HepG2 (cell line): ENCODE results near the gene UNC5B. TPM values are rescaled to one million over a fixed set of nuclear protein-coding genes. Genes with fewer than 3 reads are reported as not detected.

Source experiments
- ATAC-seq: fragments of 200-7000 bp; cut with Tn5 transposase; 3 replicates; pipeline ENCODE4 v1.9.1; 2020; ENCODE audit warnings: mild to moderate bottlenecking, moderate library complexity
- BruUV-seq: library from RNA; stranded (reverse); fragments of 400-500 nt; replicated peaks from 2 replicates; lab custom pipeline; 2021; lab: Mats Ljungman, UMichigan
- CTCF ChIA-PET: fragments of 300-600 bp; formaldehyde crosslinking; extraction: SDS; loops from one replicate; lab custom pipeline; 2021; ENCODE audit warnings: low total read pairs, inconsistent platforms, low intra/inter-chr PET ratio; lab: Yijun Ruan, JAX
- POLR2A ChIA-PET: fragments of 350-600 bp; sonication (Branson Sonifier 250); formaldehyde crosslinking; loops from one replicate; lab custom pipeline; 2020; ENCODE audit warnings: antibody characterized with exemption, inconsistent platforms; lab: Yijun Ruan, JAX
- DNase-seq: peaks from one replicate; pipeline ENCODE4 v3.0.0-alpha.2; 2015; ENCODE audit warnings: low spot score
- FAIRE-seq: peaks from 3 replicates; lab custom pipeline; 2011; peaks lifted over from hg19 to GRCh38; lab: Jason Lieb, UNC
- H2AFZ ChIP-seq: one replicate; pipeline ENCODE4 v1.6.1; 2011; ENCODE audit warnings: low read length, inconsistent platforms
- H3K27ac ChIP-seq: fragments of 300-600 bp; 3 replicates; pipeline ENCODE4 v1.8.0; 2011; ENCODE audit warnings: mixed run types, mild to moderate bottlenecking, mixed read lengths, low read length, inconsistent platforms; ENCODE audit not compliant: insufficient read depth; ENCODE audit errors: extremely low read length
- H3K27me3 ChIP-seq, 2 experiments: fragments of 200-600 bp in 1 of 2; 2 replicates in 1 of 2; 3 replicates in 1 of 2; pipeline versions ENCODE4 v1.6.0 to v1.8.0; 2011; ENCODE audit warnings: low read length in 2 of 2, mild to moderate bottlenecking in 2 of 2, moderate library complexity in 2 of 2, inconsistent platforms in 1 of 2; ENCODE audit not compliant: insufficient read depth in 2 of 2, control insufficient read depth in 1 of 2
- H3K36me3 ChIP-seq, 2 experiments: fragments of 200-600 bp in 1 of 2; replicated peaks in 1 of 2; 2 replicates in 1 of 2; 3 replicates in 1 of 2; pipeline versions ENCODE4 v1.5.1 to v1.8.0; 2011; ENCODE audit warnings: low read length in 2 of 2, inconsistent platforms in 1 of 2; ENCODE audit not compliant: insufficient read depth in 2 of 2, control insufficient read depth in 1 of 2
- H3K4me1 ChIP-seq: 2 replicates; pipeline ENCODE4 v1.5.1; 2012; ENCODE audit warnings: low read length, inconsistent platforms; ENCODE audit not compliant: insufficient read depth
- H3K4me2 ChIP-seq: 2 replicates; pipeline ENCODE4 v1.6.0; 2011; ENCODE audit warnings: low read depth, low read length, inconsistent platforms
- H3K4me3 ChIP-seq, 3 experiments: fragments of 200-600 bp in 1 of 3; sonication (generic), shearing (Covaris generic) in 1 of 3; replicated peaks in 1 of 3; 2 replicates each; pipeline ENCODE4 v1.5.1; 2011 to 2016; ENCODE audit warnings: low read length in 3 of 3, inconsistent platforms in 2 of 3, low read depth in 2 of 3, mild to moderate bottlenecking in 2 of 3, control low read depth in 1 of 3, mixed read lengths in 1 of 3; ENCODE audit not compliant: insufficient read depth in 1 of 3
- H3K79me2 ChIP-seq: one replicate; pipeline ENCODE4 v1.6.1; 2011; ENCODE audit warnings: low read length, inconsistent platforms; ENCODE audit not compliant: insufficient read depth
- H3K9ac ChIP-seq: 2 replicates; pipeline ENCODE4 v1.6.0; 2011; ENCODE audit warnings: mild to moderate bottlenecking, low read depth, low read length, inconsistent platforms; ENCODE audit not compliant: insufficient read depth
- H3K9me3 ChIP-seq: 2 replicates; pipeline ENCODE4 v1.5.1; 2012; ENCODE audit warnings: mild to moderate bottlenecking, low read length
- H4K20me1 ChIP-seq: 2 replicates; pipeline ENCODE4 v1.6.0; 2011; ENCODE audit warnings: inconsistent platforms, mild to moderate bottlenecking, low read length, moderate library complexity; ENCODE audit not compliant: insufficient read depth
- ARID2 ChIP-seq: sonication (generic); formaldehyde crosslinking; IDR thresholded peaks from 2 replicates; pipeline ENCODE4 v1.8.1; 2022; ENCODE audit warnings: mild to moderate bottlenecking, missing genetic modification reagents, borderline replicate concordance
- HIC2 ChIP-seq: sonication (generic); formaldehyde crosslinking; IDR thresholded peaks from 2 replicates; pipeline ENCODE4 v1.9.0; 2022; ENCODE audit warnings: low read depth, missing genetic modification reagents
- HMGXB4 ChIP-seq, 2 experiments: sonication (generic) in 1 of 2; formaldehyde crosslinking in 1 of 2; IDR thresholded peaks; 2 replicates each; pipeline versions ENCODE4 v1.4.0 to v1.6.1; 2018 to 2020; ENCODE audit warnings: missing genetic modification reagents in 2 of 2, borderline replicate concordance in 1 of 2, low read depth in 1 of 2, mild to moderate bottlenecking in 1 of 2, missing biosample characterization in 1 of 2
- MEF2D ChIP-seq: sonication (generic); formaldehyde crosslinking; IDR thresholded peaks from 2 replicates; pipeline ENCODE4 v1.5.1; 2020; ENCODE audit warnings: mild to moderate bottlenecking, missing genetic modification reagents
- MTA3 ChIP-seq: sonication (generic); formaldehyde crosslinking; IDR thresholded peaks from 2 replicates; pipeline ENCODE4 v1.4.0; 2020; ENCODE audit warnings: missing genetic modification reagents
- MTF1 ChIP-seq: sonication (generic); formaldehyde crosslinking; IDR thresholded peaks from 2 replicates; pipeline ENCODE4 v1.5.0; 2020; ENCODE audit warnings: missing genetic modification reagents
- RBM22 ChIP-seq: fragments of 200-400 bp; formaldehyde crosslinking; optimal IDR thresholded peaks from 2 replicates; pipeline ENCODE3; 2017; ENCODE audit warnings: mild to moderate bottlenecking, low read length, moderate library complexity
- REL ChIP-seq: sonication (generic); formaldehyde crosslinking; conservative IDR thresholded peaks from 2 replicates; pipeline ENCODE4 v1.8.0; 2022; ENCODE audit warnings: mild to moderate bottlenecking, missing genetic modification reagents, moderate library complexity
- TBL1XR1 ChIP-seq: fragments of 150-350 bp; IDR thresholded peaks from 2 replicates; pipeline ENCODE4 v1.6.1; 2014; ENCODE audit warnings: borderline replicate concordance, low read length; ENCODE audit not compliant: partially characterized antibody
- TBX2 ChIP-seq: sonication (generic); formaldehyde crosslinking; IDR thresholded peaks from 2 replicates; pipeline ENCODE4 v1.5.0; 2020; ENCODE audit warnings: missing genetic modification reagents, mild to moderate bottlenecking, borderline replicate concordance
- ZMYM2 ChIP-seq: sonication (generic); formaldehyde crosslinking; IDR thresholded peaks from 2 replicates; pipeline ENCODE4 v1.8.0; 2022; ENCODE audit warnings: mild to moderate bottlenecking, missing genetic modification reagents
- ZNF609 ChIP-seq: sonication (generic); formaldehyde crosslinking; IDR thresholded peaks from 2 replicates; pipeline ENCODE4 v1.4.0; 2020; ENCODE audit warnings: mild to moderate bottlenecking, missing genetic modification reagents, borderline replicate concordance
- WGBS: methylation state at CpG from one replicate; pipeline ENCODE4 v1.1.6; 2017; ENCODE audit warnings: low lambda C conversion rate; 5-methylcytosine and 5-hydroxymethylcytosine counted together
- in situ Hi-C: cut with HindIII; loops from 2 replicates; pipeline ENCODE4 v1.10.0; 2017; ENCODE audit warnings: low pct_unique_long_range_greater_than_20kb; ENCODE audit not compliant: extremely low pct_ligation_motif_present
- intact Hi-C: fragments of 100-400 bp; cut with micrococcal nuclease; formaldehyde crosslinking; loops from one replicate; pipeline ENCODE4 v1.10.0; 2022; ENCODE audit not compliant: unreplicated experiment
- polyA plus RNA-seq, 8 experiments: library from polyadenylated mRNA; depleted of rRNA in 3 of 8; stranded (reverse) in 7 of 8; unstranded in 1 of 8; fragments of >200 nt; fragmentation: Illumina TruSeq in 4 of 8; extraction: Trizol in 4 of 8; gene quantifications; 2 replicates each; pipeline versions ENCODE4 v1.2.1 to v1.2.3, GENCODE V29; 2011 to 2016; ENCODE audit warnings: low read depth in 4 of 8, missing spikeins in 1 of 8, mixed read lengths in 1 of 8; ENCODE audit not compliant: insufficient read depth in 1 of 8
- total RNA-seq, 5 experiments: library from RNA; depleted of rRNA; stranded (reverse); fragments of >200 nt; fragmentation: Illumina TruSeq; extraction: Trizol; gene quantifications; 2 replicates each; pipeline ENCODE4 v1.2.3, GENCODE V29; 2016; ENCODE audit warnings: low read depth in 1 of 5

Gene UNC5B
- total and polyA plus RNA-seq, 2 of the 13 experiments (the other 11 are each of a cell fraction or from before 2014, with no cell fraction given), result 0.07 TPM

GRCh38 chr10:71250842-71251241 is 38.5 kb downstream of the UNC5B start:
- no peaks in the 10 kb centered on the region for H3K79me2 ChIP-seq
- BruUV-seq, result no TSS peak
- CTCF ChIA-PET, result no interaction called here

More at GRCh38 chr10:71250842-71251241, 38.5 kb downstream of the UNC5B start:
- H3K4me1 ChIP-seq, result no peaks in the 10 kb centered on the region
- in situ Hi-C loops, result no loop called here
- WGBS, result 0% methylated on average over 1 of the region's 1 CpG
- no peaks in the 10 kb centered on the region for H3K36me3 ChIP-seq
- H3K4me2 ChIP-seq, result no peak overlapping the region
- peaks cover 7 to 37% of the 10 kb centered on the region in 2 experiments; a peak in 4 of 5 replicates for H3K27me3 ChIP-seq
- no peak overlapping the region for H2AFZ ChIP-seq
- H3K27ac ChIP-seq, result no peak overlapping the region
- TF ChIP-seq ARID2 (CRISPR knock-in tag) (no peak), RBM22 (no peak), HIC2 (CRISPR knock-in tag) (no peak), TBX2 (CRISPR knock-in tag) (no peak), REL (CRISPR knock-in tag) (no peak), ZMYM2 (no peak), TBL1XR1 (no peak), MTF1 (CRISPR knock-in tag) (no peak), MEF2D (CRISPR knock-in tag) (no peak), MTA3 (CRISPR knock-in tag) (no peak), ZNF609 (CRISPR knock-in tag) (no peak), HMGXB4 (CRISPR knock-in tag; IDR thresholded peaks at IDR 0.05; ENCODE audit: borderline replicate concordance in 1 of 2, low read depth in 1 of 2) (no peak)
- intact Hi-C loops, result no loop called here
- H3K4me3 ChIP-seq, result no peak overlapping the region
- H4K20me1 ChIP-seq, result no peaks in the 10 kb centered on the region
- DNase-seq (no peak), ATAC-seq (no peak), FAIRE-seq (no peak)
- POLR2A ChIA-PET, result no interaction called here
- no peak overlapping the region for H3K9ac ChIP-seq
- H3K9me3 ChIP-seq, result no peaks in the 10 kb centered on the region
